Measurements from ENCODE around the gene CDCA7. TPM values are rescaled to one million over a fixed set of nuclear protein-coding genes. Genes with fewer than 3 reads are reported as not detected.
A peak's percentile ranks its signal among the peaks of the same experiment; 100 is the strongest.

CDCA7 gene
- total and polyA plus RNA-seq, 7 donors = 0.33 to 22.7 (median 3.8) TPM; not detected in 1

GRCh38 chr2:173400760-173401159 is 46.1 kb downstream of the CDCA7 start:
- H3K9me3 ChIP-seq = no peaks in the 10 kb centered on the region
- intact Hi-C loops (cut with DNase I) = loop anchor here (10.0 kb wide), 1 partner anchor 644 kb away; no protein-coding TSS in a partner anchor
- H3K27me3 ChIP-seq = peaks cover 3 to 71% (median 16%) of the 10 kb centered on the region in 3 donors
- H3K27ac ChIP-seq = no peak overlapping the region
- H3K4me1 ChIP-seq = peaks cover 0 to 15% (median 9%) of the 10 kb centered on the region in 4 donors
- DNase-seq = no peak
- H3K36me3 ChIP-seq = no peaks in the 10 kb centered on the region
- TF ChIP-seq POLR2A (IDR thresholded peaks at IDR 0.05) = no peak
- no peak for TF ChIP-seq CTCF (IDR thresholded peaks at IDR 0.05)
- TF ChIP-seq POLR2AphosphoS5 (IDR thresholded peaks at IDR 0.05) = no peak
- TF ChIP-seq EP300 (IDR thresholded peaks at IDR 0.05) = no peak
- H3K4me3 ChIP-seq = no peak overlapping the region
- WGBS, 2 donors = 23 to 42% methylated on average over 4 of the region's 4 CpGs

- intact Hi-C loops (cut with DNase I) = loop anchor here (1.0 to 10.0 kb wide), 3 partner anchors 47 to 939 kb away; no protein-coding TSS in a partner anchor
- H3K27me3 ChIP-seq = peaks cover 3 to 64% (median 16%) of the 10 kb centered on the region in 3 donors
- DNase-seq = no peak
- no peaks in the 10 kb centered on the region for H3K9me3 ChIP-seq
- TF ChIP-seq CTCF (IDR thresholded peaks at IDR 0.05) (no peak), POLR2AphosphoS5 (IDR thresholded peaks at IDR 0.05) (no peak), POLR2A (IDR thresholded peaks at IDR 0.05) (no peak), EP300 (IDR thresholded peaks at IDR 0.05) (no peak)
- H3K27ac ChIP-seq = no peak overlapping the region
- peak overlapping the region in 2 of 4 donors; percentile 20 to 29 for H3K4me3 ChIP-seq
- H3K36me3 ChIP-seq = no peaks in the 10 kb centered on the region
- WGBS, 2 donors = 22 to 38% methylated on average over 7 of the region's 7 CpGs
- peaks cover 0 to 15% (median 9%) of the 10 kb centered on the region in 4 donors for H3K4me1 ChIP-seq
Observed at GRCh38 chr2:173401716-173402326, 47.1 kb downstream of the CDCA7 start.

GRCh38 chr2:173402405-173402974 is 47.8 kb downstream of the CDCA7 start:
- WGBS, 2 donors = 3 to 6% methylated on average over 21 of the region's 21 CpGs
- TF ChIP-seq CTCF (IDR thresholded peaks at IDR 0.05) (peak; percentile 77 to 84 (median 82)), POLR2AphosphoS5 (IDR thresholded peaks at IDR 0.05) (peak in 1 of 4 donors; percentile 22), EP300 (IDR thresholded peaks at IDR 0.05) (no peak)
- intact Hi-C loops (cut with DNase I) = loop anchor here (1.0 to 10.0 kb wide), 3 partner anchors 47 to 938 kb away; no protein-coding TSS in a partner anchor
- Histone ChIP-seq H3K27ac (no peak overlapping the region), H3K36me3 (no peaks in the 10 kb centered on the region), H3K4me3 (peak overlapping the region in 2 of 4 donors; percentile 20 to 29), H3K4me1 (peaks cover 0 to 15% (median 9%) of the 10 kb centered on the region in 4 donors), H3K27me3 (peaks cover 3 to 57% (median 16%) of the 10 kb centered on the region in 3 donors), H3K9me3 (no peaks in the 10 kb centered on the region)
- peak; percentile 89 for DNase-seq

- Histone ChIP-seq H3K4me3 (no peak overlapping the region), H3K27ac (no peak overlapping the region), H3K9me3 (no peaks in the 10 kb centered on the region), H3K4me1 (peaks cover 0 to 15% (median 9%) of the 10 kb centered on the region in 4 donors), H3K27me3 (peaks cover 0 to 35% (median 11%) of the 10 kb centered on the region in 3 donors), H3K36me3 (no peaks in the 10 kb centered on the region)
- TF ChIP-seq EP300 (IDR thresholded peaks at IDR 0.05) = no peak
- no peak for TF ChIP-seq CTCF (IDR thresholded peaks at IDR 0.05)
- no peak for TF ChIP-seq POLR2AphosphoS5 (IDR thresholded peaks at IDR 0.05)
- no peak for TF ChIP-seq POLR2A (IDR thresholded peaks at IDR 0.05)
- DNase-seq = no peak
- WGBS, 2 donors = 54 to 67% methylated on average over 8 of the region's 8 CpGs
- intact Hi-C loops (cut with DNase I) = loop anchor here (10.0 kb wide), 1 partner anchor 640 kb away; no protein-coding TSS in a partner anchor
Observed at GRCh38 chr2:173404841-173405750, 50.4 kb downstream of the CDCA7 start.
